RPMI8226 (cell line): Measurements from ENCODE around the gene NOBOX.
"Not testable (repeated sequence)": the region's sequence is repeated elsewhere in the genome, so short reads cannot be mapped to it uniquely, and the experiment has no call there.

ENCODE experiments used
- DNase-seq: peaks from one replicate; pipeline ENCODE4 v3.0.0-alpha.2; 2015

The NOBOX gene

GRCh38 chr7:144403649-144404061 lies at the start of gene NOBOX:
Gene NOBOX, minus strand, starts transcription at chr7:144403693.
- DNase-seq: no peak

GRCh38 chr7:144452064-144452463 lies 48.6 kb upstream of the NOBOX start:
- DNase-seq: no peak

DNA sequence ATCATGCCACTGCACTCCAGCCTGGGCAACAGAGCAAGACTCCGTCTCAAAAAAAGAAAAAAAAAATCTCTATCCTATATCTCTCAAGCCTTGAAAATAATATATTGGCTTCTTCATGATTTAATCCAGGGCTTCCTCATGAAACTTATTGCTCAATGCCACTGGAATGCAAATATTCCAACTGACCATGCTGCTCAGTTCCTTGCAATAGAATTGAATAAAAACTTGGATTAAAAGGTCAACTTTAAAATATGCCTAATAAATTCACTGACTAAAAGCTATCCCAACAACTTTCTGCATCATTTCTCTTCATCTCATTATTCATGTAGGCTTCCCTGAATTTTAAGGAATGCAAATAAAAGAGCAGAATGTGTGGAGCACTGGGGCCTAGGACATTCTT lies 42.1 kb upstream of the NOBOX start:
- DNase-seq: no peak

DNA sequence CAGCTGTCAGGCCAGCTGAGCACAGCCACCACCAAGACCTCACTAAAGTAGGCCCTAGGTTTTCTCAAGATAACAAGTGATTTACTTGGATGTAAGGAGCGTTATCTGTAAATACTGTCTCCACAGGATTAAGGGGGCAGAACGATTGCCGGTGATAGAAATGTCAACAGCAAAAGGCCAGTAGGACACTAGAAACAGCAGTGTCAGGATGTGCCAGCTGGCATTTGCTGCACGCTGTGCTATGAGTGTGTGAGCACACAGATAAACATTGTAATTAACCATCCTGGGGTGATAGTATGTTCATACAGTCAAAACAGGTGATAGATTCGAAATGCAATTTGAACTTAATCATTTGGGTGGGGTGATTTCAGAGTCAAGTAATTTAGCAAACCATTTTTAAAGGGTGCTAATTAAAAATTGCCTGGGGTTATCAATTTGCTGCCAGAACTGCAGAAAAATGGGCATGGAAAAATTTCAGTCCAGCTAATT lies 36.3 kb upstream of the NOBOX start:
- no peak for DNase-seq

- DNase-seq: no peak
Observed at GRCh38 chr7:144438759-144439158, 35.3 kb upstream of the NOBOX start.

DNA sequence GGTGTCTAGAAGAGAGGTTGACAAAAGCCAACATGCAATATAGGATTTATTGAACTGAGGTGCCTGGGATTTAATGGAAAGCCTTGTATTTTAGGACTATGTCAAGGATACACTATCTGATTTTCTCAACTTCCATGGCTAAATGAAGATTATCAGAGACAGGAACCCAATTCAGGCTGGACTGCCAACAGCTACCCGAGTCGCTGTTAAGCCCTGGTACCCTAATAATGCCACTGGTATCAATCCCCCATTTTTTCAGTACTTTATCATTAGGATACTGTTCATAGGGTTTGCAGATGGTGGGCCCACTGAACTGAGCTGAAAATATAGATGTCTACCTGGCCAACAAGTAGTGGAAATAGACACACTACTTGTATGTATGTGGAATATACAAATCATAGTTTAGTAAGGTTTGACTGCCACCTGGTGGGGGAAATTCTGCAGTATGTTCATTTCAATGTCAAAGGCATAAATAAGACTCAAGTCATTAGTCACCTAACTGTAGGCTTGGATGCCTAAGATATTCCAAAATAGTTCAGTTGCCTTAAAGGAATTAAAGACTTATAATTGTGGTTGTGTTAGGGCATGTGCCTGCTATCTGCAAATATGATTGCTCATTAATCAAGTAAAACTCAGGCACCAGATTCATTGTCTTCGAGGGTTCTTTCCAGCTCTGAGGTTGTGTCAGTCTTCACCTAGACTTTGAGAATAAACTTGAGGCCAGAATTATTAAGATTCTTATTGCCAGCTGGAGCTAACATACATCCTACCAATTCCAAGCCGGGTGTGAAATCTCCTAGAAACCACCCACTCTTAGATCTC lies 34.1 kb upstream of the NOBOX start:
- peak; percentile 70 for DNase-seq

GRCh38 chr7:144436500-144436899 lies 33.0 kb upstream of the NOBOX start:
- no peak for DNase-seq

GRCh38 chr7:144428431-144428830 lies 24.9 kb upstream of the NOBOX start:
- DNase-seq: no peak

DNA sequence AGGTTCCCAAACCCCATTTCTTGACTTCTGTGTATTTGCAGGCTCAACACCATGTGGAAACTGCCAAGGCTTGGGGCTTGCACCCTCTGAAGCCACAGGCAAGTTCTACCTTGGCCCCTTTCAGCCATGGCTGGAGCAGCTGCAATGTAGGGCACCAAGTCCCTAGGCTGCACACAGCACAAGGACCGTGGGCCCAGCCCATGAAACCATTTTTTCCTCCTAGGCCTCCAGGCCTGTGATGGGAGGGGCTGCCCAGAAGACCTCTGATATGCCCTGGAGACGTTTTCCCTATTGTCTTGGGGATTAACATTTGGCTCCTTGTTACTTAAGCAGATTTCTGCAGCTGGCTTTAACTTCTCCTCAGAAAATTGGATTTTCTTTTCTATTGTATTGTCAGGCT lies 24.0 kb upstream of the NOBOX start:
- not testable (repeated sequence) for DNase-seq

- not testable (repeated sequence) for DNase-seq
Observed at GRCh38 chr7:144418931-144419330, 15.4 kb upstream of the NOBOX start.

DNA sequence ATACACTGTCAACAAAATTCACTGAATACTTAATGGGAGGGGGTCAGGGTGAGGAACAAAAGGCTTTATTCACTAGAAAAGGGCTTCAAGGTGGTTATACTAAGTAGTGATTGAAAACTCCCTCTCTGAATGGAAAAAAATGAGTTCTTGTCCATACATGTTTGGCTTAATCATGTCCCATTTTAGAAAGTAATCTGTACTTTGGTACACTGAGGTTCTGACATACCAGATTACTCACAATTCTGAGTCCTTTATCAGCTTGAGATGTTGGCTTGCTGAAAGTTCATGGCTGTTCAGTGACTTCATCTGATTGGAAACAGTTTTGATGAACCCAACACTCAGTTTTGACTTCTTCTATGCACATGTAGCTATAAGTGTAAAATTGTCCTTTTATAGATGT lies 12.8 kb upstream of the NOBOX start:
- DNase-seq: no peak

GRCh38 chr7:144415858-144416257 lies 12.4 kb upstream of the NOBOX start:
- no peak for DNase-seq

- no peak for DNase-seq
Observed at GRCh38 chr7:144414815-144415214, 11.3 kb upstream of the NOBOX start.

DNA sequence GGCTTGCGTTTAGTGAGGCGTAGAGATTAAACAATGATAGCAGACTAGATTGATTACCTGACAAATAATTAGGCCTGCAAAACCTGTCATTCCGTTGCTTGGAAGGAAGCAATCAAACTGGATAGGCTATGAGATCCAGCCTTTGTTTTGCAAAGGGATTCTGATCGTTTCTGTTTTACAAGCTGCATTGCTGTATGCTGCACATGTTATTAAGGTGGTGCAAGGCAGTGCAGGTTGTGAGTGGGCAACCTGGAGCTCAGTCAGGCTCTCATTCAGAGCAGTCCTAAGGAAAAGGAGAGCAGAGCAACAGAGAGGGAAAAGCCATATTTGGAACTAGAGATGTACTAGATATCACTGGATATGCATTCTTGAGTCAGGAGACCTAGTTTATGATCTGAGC lies 6.9 kb upstream of the NOBOX start:
- DNase-seq: no peak

DNA sequence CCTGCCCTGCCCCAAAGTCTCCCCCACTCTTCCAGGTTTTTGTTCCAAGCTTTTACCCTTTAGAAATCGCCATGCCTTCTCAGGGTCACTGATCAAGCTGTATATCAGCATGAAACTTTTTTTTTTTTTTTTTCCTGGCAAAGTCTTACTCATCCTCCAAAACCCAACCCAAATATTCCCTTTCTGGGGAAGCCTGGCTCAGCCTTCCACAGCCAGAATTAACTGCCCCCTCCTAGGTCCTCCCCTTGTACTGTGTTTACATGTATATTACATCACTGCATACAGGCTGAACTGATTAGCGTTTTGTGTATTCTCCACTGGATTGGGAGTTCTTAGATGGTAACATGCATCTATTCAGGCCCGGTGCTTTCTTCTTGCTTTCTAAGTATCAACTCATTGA lies 4.6 kb upstream of the NOBOX start:
- no peak for DNase-seq

GRCh38 chr7:144407266-144407931 lies 3.9 kb upstream of the NOBOX start:
- DNase-seq: no peak

- DNase-seq: no peak
Observed at GRCh38 chr7:144404946-144405345, 1.5 kb upstream of the NOBOX start.

GRCh38 chr7:144403102-144403501 lies 391 bp downstream of the NOBOX start:
- DNase-seq: no peak

GRCh38 chr7:144401490-144401889 lies 2.0 kb downstream of the NOBOX start:
- no peak for DNase-seq

- DNase-seq: no peak
Observed at GRCh38 chr7:144399946-144400345, 3.5 kb downstream of the NOBOX start.

- no peak for DNase-seq
Observed at GRCh38 chr7:144398911-144399310, 4.6 kb downstream of the NOBOX start.

DNA sequence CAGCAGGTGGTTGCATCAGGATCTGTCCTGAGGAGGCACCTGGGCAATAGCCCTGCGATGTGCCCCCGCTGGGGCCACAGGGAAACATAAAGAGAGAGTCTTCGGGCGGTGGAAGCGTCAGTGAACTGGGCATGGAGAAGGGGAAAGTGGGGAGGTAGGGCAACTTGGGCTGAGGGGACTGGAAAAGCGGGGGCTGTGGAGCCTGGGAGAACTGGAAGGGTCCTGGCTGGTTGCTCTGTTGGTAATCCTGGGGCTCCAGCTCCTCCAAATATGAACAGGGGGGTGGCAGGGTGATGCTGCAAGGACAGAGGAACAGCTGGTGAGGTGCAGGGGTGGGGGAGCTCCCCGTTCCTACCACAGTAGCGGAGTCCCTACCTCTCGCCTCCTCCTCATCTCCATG lies 5.2 kb downstream of the NOBOX start:
- DNase-seq: no peak

GRCh38 chr7:144397086-144397485 lies 6.4 kb downstream of the NOBOX start:
- no peak for DNase-seq

DNA sequence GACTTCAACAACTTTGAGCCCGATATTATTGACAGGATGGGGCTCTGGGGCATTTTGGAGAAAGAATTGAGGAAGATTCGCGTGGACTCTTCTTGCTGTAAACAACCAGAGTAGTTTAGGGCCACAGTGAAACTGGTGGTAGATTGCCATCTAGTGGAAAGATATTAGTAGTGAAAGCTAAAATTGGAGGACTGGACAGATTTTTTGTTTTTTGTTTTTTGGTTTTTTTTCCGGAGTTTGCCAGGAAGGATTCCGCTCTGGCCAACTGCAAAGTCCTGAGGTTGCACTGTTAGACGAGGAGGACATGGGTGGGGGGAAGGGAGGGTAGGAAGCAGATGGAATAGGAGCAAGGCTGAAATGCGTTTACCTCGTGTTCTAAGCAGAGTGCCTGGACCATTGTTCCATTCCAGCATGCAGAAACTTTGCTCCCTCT lies 11.7 kb downstream of the NOBOX start:
- peak; percentile 64 for DNase-seq
